Fibroblast of the aortic adventitia (primary cell): ENCODE data around the gene METTL8. TPM values are rescaled to one million over a fixed set of nuclear protein-coding genes. Genes with fewer than 3 reads are reported as not detected.
A peak's percentile ranks its signal among the peaks of the same experiment; 100 is the strongest.

Source experiments
- DNase-seq: peaks from one replicate; pipeline ENCODE4 v3.0.0-alpha.2; 2010; ENCODE audit warnings: low read depth
- H3K4me3 ChIP-seq: 2 replicates; pipeline ENCODE4 v1.5.1; 2011; ENCODE audit warnings: low read depth, mild to moderate bottlenecking, control low read depth, low read length, moderate library complexity
- total RNA-seq: library from RNA; depleted of rRNA; stranded (reverse); fragments of >200 nt; gene quantifications from 2 replicates; pipeline ENCODE4 v1.2.3, GENCODE V29; 2012; ENCODE audit warnings: low replicate concordance
- TF ChIP-seq, protein P1 (sequence below): IDR thresholded peaks from 2 replicates; pipeline ENCODE4 v1.5.1; 2011; ENCODE audit warnings: mild to moderate bottlenecking, low read length, control low read depth, inconsistent platforms; ENCODE audit not compliant: insufficient read depth

Gene METTL8
- total RNA-seq, 1 donor = 34.6 TPM

DNA sequence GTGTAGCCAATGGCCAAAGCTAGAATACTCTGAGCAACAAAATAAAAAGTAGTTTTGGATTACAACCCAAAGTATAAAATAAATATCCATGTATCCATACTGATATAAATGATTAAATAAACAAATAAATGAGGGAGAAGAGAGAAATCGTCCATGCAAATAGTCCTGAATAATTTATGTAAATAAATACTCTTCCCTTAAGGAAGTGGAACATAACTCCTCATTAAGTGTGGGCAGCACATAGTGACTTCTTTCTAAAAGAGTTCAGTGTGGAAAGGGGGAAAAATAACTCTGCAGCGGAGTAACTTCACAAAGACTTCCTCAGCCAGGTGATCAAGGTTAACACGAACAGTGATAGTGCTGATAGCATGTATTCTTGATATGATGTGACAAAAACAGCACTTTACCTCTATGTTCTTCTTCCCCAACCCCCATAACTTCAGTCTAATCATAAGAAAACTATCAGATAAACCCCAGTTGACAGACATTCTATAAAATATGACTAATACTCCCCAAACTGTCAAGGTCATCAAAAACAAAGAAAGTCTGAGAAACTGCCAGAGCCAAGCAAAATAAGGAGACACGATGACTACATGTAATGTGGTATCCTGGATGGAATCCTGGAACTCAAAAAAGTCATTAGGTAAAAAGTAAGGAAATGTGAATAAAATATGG, 30.7 kb downstream of the METTL8 start:
- TF ChIP-seq, protein P1, sequence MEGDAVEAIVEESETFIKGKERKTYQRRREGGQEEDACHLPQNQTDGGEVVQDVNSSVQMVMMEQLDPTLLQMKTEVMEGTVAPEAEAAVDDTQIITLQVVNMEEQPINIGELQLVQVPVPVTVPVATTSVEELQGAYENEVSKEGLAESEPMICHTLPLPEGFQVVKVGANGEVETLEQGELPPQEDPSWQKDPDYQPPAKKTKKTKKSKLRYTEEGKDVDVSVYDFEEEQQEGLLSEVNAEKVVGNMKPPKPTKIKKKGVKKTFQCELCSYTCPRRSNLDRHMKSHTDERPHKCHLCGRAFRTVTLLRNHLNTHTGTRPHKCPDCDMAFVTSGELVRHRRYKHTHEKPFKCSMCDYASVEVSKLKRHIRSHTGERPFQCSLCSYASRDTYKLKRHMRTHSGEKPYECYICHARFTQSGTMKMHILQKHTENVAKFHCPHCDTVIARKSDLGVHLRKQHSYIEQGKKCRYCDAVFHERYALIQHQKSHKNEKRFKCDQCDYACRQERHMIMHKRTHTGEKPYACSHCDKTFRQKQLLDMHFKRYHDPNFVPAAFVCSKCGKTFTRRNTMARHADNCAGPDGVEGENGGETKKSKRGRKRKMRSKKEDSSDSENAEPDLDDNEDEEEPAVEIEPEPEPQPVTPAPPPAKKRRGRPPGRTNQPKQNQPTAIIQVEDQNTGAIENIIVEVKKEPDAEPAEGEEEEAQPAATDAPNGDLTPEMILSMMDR = no peak
- H3K4me3 ChIP-seq = no peak overlapping the region
- peak; percentile 46 for DNase-seq

DNA sequence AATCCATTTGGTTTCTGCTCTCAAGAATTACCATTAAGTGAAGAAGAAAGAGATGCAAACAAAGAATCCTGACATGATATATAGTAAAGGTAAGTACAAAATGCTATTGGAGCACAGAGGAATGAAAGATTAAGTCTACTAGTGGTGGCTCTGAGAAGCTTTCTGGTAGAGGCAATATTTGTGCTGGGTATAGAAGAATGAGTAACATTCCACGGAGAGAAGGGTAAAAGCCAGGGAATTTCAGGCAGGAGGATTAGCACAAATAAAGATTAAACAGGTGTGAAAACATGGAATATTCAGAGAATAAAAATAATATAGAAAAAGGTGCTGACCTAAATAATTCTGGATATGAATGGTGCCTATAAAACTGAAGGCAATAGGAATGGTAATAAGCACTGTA, 31.8 kb downstream of the METTL8 start:
- DNase-seq = no peak
- no peak overlapping the region for H3K4me3 ChIP-seq
- TF ChIP-seq, protein P1 = no peak

DNA sequence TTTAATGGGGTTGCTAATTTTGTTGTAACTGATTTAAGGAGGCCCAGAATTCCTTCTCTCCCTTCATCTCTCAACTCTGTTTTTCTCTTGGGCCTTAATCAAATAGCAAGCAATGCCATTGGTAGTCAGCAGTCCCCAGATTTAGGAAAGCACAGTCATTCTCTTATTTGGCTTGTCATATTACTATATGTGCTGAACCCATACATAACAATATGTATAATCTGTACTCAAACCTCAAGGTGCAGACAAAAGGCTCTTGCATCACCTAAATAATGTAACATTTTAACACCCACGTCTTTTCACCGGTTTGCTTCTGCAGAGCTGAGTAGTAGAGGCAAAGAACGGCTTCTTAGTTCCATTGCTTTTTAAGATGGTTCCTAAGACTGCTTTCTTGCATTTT, 33.4 kb downstream of the METTL8 start:
- no peak overlapping the region for H3K4me3 ChIP-seq
- TF ChIP-seq, protein P1 = no peak
- no peak for DNase-seq

- no peak for DNase-seq
- H3K4me3 ChIP-seq = no peak overlapping the region
- TF ChIP-seq, protein P1 = no peak
Observed at GRCh38 chr2:171399292-171399691, 34.5 kb downstream of the METTL8 start.

DNA sequence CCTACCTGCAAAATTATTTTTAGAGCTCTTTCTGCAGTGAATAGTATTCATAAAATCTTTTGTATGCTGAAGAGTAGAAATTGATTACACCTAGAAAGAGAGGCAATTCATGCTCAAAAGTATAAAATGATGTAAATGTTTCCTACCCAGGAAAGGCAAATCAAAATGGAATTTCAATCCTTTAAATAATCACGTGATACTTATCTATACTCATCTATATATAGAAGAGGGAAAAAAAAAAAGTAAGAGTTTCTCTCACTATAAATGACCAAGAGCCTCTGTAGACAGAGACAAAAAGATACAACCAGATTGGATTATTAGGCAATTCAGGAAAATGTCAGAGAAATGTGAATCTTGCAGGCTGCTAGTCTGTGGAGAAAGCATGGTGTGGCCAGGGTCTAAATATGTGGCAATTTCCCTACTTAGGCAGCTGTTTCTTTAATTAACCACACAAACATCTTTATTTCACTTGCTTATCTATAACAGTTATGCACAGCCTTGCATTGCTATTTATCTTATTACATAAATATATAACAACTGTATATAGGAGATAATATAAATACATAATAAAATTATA, 39.5 kb downstream of the METTL8 start:
- TF ChIP-seq, protein P1 = no peak

GRCh38 chr2:171393487-171393886, 40.3 kb downstream of the METTL8 start:
- no peak overlapping the region for H3K4me3 ChIP-seq
- no peak for DNase-seq
- TF ChIP-seq, protein P1 = no peak

More for the DNA sequence above, 39.5 kb downstream of the METTL8 start:
- no peak overlapping the region for H3K4me3 ChIP-seq
- DNase-seq = no peak
